Activated T-cell treated with anti-CD3 and anti-CD28 coated beads, Interleukin-2, amount 50 U/mL, for 72 hours (primary cell): ENCODE measurements around the gene ZNF516. TPM values are rescaled to one million over a fixed set of nuclear protein-coding genes. Genes with fewer than 3 reads are reported as not detected.

ENCODE experiments used
- ATAC-seq, 2 donors: fragments of 150-1000 bp; cut with Tn5 transposase; replicated peaks in 1 of 2; 2 replicates each; pipeline ENCODE4 v1.10.0; 2021; ENCODE audit warnings: moderate library complexity in 2 of 2, mild to moderate bottlenecking in 1 of 2
- DNase-seq, 2 donors: peaks; one replicate each; pipeline ENCODE4 v3.0.0; 2021 to 2022; ENCODE audit warnings: mixed read lengths in 1 of 2
- H3K27ac Mint-ChIP-seq: one replicate; pipeline ENCODE4 v1.8.0; 2022; ENCODE audit warnings: mild to moderate bottlenecking, moderate library complexity, mixed read lengths
- H3K27me3 Mint-ChIP-seq: one replicate; pipeline ENCODE4 v1.8.0; 2022; ENCODE audit warnings: low read depth, mixed read lengths
- H3K36me3 Mint-ChIP-seq, 2 donors: one replicate each; pipeline ENCODE4 v1.8.0; 2022; ENCODE audit warnings: mixed read lengths in 2 of 2, mild to moderate bottlenecking in 1 of 2; ENCODE audit not compliant: insufficient read depth in 2 of 2
- H3K4me1 Mint-ChIP-seq: one replicate; pipeline ENCODE4 v1.8.0; 2022; ENCODE audit warnings: low read depth, mixed read lengths
- H3K4me3 Mint-ChIP-seq, 2 donors: one replicate each; pipeline ENCODE4 v1.8.0; 2022; ENCODE audit warnings: mild to moderate bottlenecking in 2 of 2, mixed read lengths in 2 of 2, moderate library complexity in 2 of 2
- H3K9me3 Mint-ChIP-seq, 2 donors: one replicate each; pipeline ENCODE4 v1.8.0; 2022; ENCODE audit warnings: mixed read lengths in 2 of 2
- total RNA-seq, 2 donors: library from RNA; stranded (reverse); gene quantifications; one replicate each; pipeline ENCODE4 v1.2.3, GENCODE V29; 2022

The ZNF516 gene
- total RNA-seq, 2 donors from 2014 or later = 13.2 to 13.9 TPM

DNA sequence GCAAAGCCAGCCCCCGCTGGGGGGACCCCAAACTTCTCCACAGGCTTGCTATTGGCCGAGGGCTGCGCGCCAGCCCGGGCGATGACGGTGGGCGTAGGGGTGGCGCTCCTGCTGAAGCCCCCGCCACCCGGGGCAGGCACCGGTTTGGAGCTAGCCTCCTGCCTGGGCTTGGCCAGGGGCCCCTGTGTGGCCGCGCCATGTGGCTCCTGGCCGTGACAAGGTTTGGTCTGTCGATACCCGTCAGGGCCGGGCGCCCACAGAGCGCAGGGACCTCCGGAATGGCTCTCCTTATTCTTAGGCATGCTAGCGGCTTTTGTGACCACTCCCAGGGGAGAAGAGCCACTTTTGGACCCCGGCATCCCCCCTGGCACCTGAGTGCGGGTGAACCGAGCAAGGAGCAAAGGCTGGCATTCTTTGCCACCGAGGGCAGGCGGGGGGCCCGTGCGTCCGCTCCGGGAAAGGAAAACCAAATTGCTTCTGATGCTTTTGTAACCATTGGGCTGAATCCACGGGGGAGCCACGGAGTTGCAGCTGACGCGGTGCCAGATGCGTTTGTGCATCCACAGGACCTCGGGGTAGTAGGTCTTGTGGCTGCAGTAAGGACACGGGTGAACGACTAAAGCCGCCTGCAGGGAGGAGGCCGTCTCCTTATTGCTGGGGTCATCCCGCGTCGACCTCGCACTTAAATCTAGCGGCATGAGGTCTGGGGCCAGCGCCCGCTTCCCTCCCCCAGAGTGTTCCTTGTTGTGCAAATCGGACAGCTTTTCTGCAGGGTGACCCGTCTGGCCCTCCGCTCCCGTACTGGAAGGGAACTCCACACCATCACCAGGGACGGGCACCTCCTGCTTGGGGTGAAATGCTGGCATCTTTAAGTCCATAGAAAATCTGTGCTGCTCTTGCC, 115.6 kb downstream of the ZNF516 start:
- H3K27ac Mint-ChIP-seq = no peak overlapping the region
- H3K36me3 Mint-ChIP-seq = peaks cover 2 to 7% of the 10 kb centered on the region in 2 donors
- peaks cover 2 to 6% of the 10 kb centered on the region in 2 donors for H3K9me3 Mint-ChIP-seq
- no peaks in the 10 kb centered on the region for H3K27me3 Mint-ChIP-seq
- ATAC-seq = no peak
- H3K4me1 Mint-ChIP-seq = peaks cover 34% of the 10 kb centered on the region
- DNase-seq = no peak
- H3K4me3 Mint-ChIP-seq = no peak overlapping the region

DNA sequence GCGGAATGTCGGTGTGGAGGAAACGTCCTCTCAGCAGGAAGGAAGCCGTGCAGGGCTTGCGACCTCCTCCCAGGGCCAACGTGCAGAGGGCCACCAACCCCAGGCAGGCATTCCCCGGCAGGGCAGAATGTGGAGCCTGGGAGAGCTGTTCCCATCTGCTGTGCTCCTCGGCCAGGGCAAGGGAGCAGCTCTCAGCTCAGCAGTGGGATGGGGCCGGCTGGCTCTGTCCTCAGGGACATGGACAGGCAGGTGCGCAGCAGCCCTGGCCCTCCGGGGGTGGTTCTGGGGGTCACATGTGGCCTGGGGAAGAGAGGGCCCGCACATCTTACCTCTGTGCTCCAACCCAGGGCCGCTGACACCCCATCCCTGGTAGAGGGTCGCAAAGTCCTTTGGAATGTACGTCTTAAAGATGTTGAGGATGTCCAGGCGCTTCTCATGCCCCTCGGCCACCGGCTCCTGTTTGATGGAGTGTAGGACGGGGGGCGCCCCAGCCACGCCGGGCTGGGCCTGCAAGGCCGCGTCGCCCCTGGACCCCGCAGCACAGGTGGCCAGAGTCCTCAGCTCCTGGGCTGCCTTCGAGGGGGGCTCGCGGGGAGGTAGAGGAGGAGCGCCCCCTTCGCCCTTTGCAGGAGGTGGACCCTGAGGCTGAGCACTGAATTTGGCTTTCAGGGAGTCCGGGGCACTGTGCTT, 116.4 kb downstream of the ZNF516 start:
- H3K4me1 Mint-ChIP-seq = peaks cover 40% of the 10 kb centered on the region
- no peak overlapping the region for H3K27ac Mint-ChIP-seq
- ATAC-seq (no peak), DNase-seq (no peak)
- H3K9me3 Mint-ChIP-seq = peaks cover 2 to 6% of the 10 kb centered on the region in 2 donors
- H3K27me3 Mint-ChIP-seq = no peaks in the 10 kb centered on the region
- H3K4me3 Mint-ChIP-seq = no peak overlapping the region
- peaks cover 2 to 9% of the 10 kb centered on the region in 2 donors for H3K36me3 Mint-ChIP-seq

DNA sequence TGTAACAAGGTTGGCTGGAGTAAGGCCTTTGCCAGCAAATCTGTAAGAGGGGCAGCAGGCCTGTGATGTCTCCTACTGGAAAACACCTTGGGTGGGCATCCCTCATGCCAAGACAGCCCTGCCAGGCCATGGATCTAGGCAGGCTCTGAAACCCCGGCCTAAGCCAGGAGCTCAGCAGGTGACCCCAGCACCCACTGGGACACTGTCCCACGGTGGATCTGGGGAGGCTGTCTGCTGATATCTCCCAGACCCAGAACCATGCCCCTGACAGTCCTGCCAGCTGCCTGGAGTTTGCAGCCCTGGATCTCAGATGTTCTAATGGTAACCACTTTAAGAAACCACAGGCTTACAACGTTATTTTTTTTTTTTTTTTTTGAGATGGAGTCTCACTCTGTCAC, 117.7 kb downstream of the ZNF516 start:
- H3K4me1 Mint-ChIP-seq = peaks cover 51% of the 10 kb centered on the region

DNA sequence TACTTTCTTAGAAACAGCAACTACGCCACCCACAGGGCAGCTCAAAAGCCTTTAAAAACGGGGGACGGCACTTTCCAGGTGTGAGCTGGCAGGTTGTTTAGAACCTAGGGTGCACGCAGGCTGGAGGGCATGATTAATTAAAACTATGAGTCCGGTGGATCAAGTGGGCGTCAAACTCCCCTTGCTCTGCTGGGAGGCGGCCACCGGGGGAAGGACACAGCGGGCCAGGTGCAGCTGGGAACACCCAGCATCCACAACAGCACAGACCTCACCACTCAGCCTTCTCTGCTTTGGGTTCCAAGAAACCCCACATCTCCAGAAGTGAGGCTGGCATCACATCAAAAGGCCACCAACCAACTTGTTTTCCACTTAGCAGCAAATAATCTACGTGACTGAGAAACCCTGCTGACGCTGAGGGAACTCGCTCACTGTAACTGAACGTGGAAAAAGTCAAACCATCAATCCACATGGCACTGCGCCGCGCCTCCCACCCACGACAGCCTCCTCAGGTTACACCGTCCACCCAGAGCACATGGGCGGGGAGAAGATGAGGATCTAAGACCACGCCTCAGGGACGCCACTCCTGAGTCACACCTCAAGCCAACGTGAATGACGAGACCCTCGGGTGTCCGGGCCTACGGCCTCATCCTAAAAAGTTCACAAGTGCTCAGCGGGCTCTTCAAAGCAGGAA, 118.2 kb downstream of the ZNF516 start:
- Mint-ChIP-seq H3K27ac (peak overlapping the region; percentile 79), H3K4me3 (peak overlapping the region; percentile 45 to 52), H3K4me1 (peaks cover 51% of the 10 kb centered on the region), H3K27me3 (peaks cover 11% of the 10 kb centered on the region), H3K36me3 (peaks cover 2 to 11% of the 10 kb centered on the region in 2 donors), H3K9me3 (peaks cover 2 to 6% of the 10 kb centered on the region in 2 donors)
- peak; percentile 59 to 66 for ATAC-seq
- DNase-seq = peak; percentile 58 to 74

More for the DNA sequence above, 117.7 kb downstream of the ZNF516 start:
- peak overlapping the region in 1 of 2 donors; percentile 45 for H3K4me3 Mint-ChIP-seq
- DNase-seq (no peak), ATAC-seq (no peak)
- H3K27ac Mint-ChIP-seq = no peak overlapping the region
- peaks cover 2 to 11% of the 10 kb centered on the region in 2 donors for H3K36me3 Mint-ChIP-seq
- H3K27me3 Mint-ChIP-seq = peaks cover 11% of the 10 kb centered on the region
- peaks cover 2 to 6% of the 10 kb centered on the region in 2 donors for H3K9me3 Mint-ChIP-seq

DNA sequence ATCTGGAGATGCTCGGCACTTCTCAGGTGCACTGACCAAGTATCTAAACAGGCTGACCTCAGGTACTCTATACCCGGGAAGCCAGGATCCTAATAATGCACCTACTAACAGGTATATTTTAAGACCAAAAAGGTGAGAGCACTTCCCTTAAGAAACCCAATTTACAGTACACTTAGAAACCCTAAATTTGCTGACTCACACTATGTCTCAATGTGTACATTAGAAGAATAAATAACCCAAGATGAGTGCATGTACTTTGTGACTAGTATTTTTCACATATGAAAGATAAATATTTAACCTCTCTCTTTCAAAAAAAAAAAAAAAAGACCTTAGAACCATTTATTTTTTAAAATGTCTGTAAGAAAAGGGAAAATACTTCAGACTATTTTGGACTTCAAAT, 118.8 kb downstream of the ZNF516 start:
- Mint-ChIP-seq H3K27ac (peak overlapping the region; percentile 79), H3K4me1 (peaks cover 51% of the 10 kb centered on the region), H3K9me3 (peaks cover 2 to 6% of the 10 kb centered on the region in 2 donors), H3K27me3 (peaks cover 11% of the 10 kb centered on the region), H3K36me3 (peaks cover 2 to 11% of the 10 kb centered on the region in 2 donors), H3K4me3 (peak overlapping the region; percentile 61 to 66)
- ATAC-seq = no peak
- no peak for DNase-seq

DNA sequence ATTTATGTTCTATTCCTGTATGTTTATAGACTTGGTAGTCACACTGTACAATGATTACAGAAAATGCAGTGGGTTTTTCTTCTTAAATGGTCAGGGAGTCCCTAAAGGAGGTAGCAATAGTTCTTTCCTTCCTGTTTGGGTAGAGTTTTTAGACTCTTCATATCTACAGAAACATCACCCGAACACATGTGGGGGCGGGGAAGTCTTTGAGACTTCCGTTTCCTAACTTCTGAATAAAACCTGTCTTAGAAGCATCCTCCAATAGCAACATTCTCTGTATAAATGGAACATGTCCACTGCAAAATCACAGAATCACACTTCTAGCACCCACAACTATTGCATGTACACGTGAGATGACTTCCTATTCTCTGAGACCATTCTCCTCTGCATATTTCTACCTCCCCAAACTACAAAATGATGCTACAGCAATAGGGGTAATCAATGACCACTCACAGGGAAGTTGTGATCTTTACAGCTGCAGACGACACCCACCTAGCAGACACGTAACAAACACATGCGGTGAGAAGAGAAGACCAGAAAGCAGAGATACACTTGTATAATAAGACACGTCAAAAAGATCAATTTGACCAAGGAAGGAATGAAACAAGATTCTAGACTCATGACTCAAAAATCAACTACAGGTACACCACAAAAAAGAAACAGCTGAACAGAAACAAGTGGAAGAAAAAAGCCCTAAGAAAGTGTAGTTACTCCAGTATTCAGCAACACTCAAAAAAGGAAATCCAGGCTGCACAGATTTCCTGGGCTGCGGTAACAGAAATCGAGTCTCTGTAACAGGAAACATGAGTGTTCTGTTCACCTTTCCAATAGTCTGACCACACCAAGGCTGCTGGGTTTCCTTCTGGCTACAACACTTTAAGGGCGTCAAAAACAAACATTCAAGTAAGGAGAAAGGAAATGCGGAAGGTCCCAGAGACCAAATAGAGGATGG, 120.4 kb downstream of the ZNF516 start:
- Mint-ChIP-seq H3K4me1 (peaks cover 51% of the 10 kb centered on the region), H3K27me3 (peaks cover 11% of the 10 kb centered on the region), H3K27ac (peak overlapping the region; percentile 48), H3K36me3 (peaks cover 2 to 9% of the 10 kb centered on the region in 2 donors), H3K9me3 (peaks cover 2 to 6% of the 10 kb centered on the region in 2 donors), H3K4me3 (peak overlapping the region; percentile 61 to 66)
- DNase-seq = peak; percentile 63 to 74
- peak; percentile 78 to 79 for ATAC-seq

DNA sequence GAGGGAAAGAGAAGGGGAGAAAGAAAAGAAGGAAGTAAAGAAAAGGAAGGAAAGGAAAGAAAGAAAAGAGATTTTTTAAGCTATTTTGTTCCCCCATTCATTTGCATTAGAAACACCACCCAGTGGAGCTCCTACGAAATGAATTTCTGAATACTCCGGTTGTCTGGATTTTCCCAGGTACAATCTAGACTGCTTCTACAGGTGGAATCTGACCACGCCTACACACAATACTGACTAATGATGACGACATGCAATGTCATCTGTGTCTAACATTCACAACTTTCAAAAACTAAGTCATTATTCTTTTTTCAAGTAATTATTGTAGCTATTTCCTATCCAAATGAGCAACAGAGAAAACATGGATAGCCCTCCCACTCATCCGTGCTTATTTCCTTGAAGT, 121.7 kb downstream of the ZNF516 start:
- Mint-ChIP-seq H3K36me3 (peaks cover 2 to 9% of the 10 kb centered on the region in 2 donors), H3K27ac (no peak overlapping the region), H3K27me3 (peaks cover 11% of the 10 kb centered on the region), H3K9me3 (peaks cover 2 to 6% of the 10 kb centered on the region in 2 donors), H3K4me1 (peaks cover 51% of the 10 kb centered on the region), H3K4me3 (peak overlapping the region; percentile 46 to 61)
- DNase-seq = no peak
- no peak for ATAC-seq

DNA sequence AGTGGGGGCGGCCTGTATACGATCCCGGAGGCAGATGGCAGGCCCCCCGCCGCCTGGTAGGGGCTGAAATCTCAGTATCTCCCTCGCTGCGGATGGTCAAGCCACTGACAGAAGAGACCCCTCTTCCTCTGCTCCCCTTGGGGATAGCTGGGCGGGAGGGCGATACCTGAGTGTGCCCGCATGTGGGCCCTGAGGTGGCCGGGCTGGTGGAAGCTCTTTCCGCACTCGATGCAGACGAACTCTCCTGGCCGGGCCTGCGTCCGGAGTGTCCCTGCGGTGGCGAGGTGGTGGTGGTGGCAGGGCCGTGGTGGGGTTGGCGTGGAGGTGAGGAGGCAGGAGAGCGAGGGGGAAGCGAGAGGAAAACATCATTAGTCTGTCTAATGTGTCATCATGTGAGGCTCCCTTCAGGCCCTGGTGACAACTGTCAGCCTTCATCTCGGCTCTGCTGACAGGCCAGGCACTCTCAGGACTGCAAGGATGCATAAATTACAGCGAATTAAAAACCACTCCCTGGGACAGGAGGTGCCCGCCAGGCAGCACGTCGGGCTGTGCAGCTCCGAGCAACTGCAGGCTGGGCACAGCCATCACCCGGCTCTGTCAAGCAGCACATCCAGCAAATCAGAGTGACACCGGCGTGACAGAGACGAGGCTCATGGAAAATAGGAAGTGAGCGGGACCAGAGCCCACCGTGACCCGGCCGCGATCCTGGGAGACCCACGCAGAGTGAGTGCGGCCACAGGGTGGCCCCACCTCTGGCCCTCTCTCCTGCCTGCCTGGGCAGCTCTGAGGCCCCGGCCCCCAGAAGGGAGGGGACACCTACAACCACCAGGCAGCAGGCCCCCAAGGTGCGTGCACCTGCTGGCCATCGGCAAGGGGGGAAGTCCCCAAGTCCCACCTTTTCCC, 123.5 kb downstream of the ZNF516 start:
- Mint-ChIP-seq H3K4me3 (no peak overlapping the region), H3K9me3 (peaks cover 2 to 6% of the 10 kb centered on the region in 2 donors), H3K27me3 (peaks cover 11% of the 10 kb centered on the region), H3K4me1 (peaks cover 48% of the 10 kb centered on the region), H3K36me3 (peaks cover 2 to 9% of the 10 kb centered on the region in 2 donors), H3K27ac (no peak overlapping the region)
- ATAC-seq (no peak), DNase-seq (no peak)

DNA sequence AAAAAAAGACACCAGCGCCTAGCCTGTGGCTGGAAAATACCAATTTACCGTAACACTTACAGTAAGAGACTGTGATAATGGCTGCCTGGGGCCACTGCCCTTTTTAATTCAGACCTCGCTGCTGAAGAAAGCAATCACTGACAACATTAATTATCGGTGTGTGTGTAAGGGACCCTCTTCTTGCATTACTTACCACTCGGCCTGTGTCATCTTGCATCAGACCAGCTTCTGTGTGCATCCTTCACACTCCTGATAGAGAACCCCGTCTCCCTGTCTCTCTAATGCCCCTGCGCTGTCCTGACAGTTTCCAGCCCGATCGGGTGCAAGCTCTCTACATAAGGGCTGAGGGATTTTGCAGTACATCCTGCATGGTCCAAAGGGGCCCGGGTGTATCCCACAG, 124.4 kb downstream of the ZNF516 start:
- DNase-seq (no peak), ATAC-seq (no peak)
- peaks cover 11% of the 10 kb centered on the region for H3K27me3 Mint-ChIP-seq
- peaks cover 2 to 9% of the 10 kb centered on the region in 2 donors for H3K36me3 Mint-ChIP-seq
- H3K27ac Mint-ChIP-seq = no peak overlapping the region
- H3K4me3 Mint-ChIP-seq = no peak overlapping the region
- H3K9me3 Mint-ChIP-seq = peaks cover 2 to 6% of the 10 kb centered on the region in 2 donors
- peaks cover 42% of the 10 kb centered on the region for H3K4me1 Mint-ChIP-seq

DNA sequence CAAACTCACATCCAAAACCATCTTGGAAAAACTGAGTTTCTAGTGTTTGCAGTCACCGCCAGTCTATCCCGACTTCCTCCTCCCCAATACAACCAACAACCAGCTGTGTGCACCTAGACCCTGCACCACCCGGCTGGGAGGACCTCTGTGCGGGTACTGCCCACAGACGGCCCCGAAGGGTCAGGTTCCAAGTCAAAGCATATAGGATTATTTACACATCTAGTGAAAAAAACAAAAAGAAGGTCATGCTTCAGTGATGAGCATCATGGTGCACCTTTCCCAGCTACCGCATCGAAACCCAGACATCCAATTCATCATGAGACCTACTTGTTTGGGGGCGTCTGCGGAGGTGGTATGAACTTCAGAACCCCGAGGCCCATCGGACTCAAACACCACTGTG, 124.8 kb downstream of the ZNF516 start:
- Mint-ChIP-seq H3K4me1 (peaks cover 41% of the 10 kb centered on the region), H3K27ac (no peak overlapping the region), H3K4me3 (no peak overlapping the region), H3K27me3 (peaks cover 11% of the 10 kb centered on the region), H3K36me3 (peaks cover 2 to 7% of the 10 kb centered on the region in 2 donors), H3K9me3 (peaks cover 2 to 5% of the 10 kb centered on the region in 2 donors)
- DNase-seq (no peak), ATAC-seq (no peak)

DNA sequence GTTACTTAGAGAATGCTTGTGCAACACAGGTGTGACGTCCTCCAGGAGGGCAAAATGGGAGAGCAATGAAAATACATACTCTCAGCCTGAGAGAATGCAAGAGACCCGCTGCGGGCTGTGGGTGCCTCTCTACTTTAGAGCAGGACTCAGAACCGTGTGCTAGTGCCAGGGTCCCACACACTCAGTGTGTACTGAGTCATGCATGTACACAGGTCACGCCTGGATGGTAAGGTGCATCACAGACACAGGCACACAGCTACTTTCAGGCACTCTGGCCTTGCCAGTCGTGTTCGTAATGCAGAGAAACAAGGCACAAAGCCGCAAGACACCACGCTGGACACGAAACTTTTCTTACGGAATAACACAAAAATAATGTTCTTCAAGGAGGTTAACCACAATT, 125.3 kb downstream of the ZNF516 start:
- ATAC-seq (no peak), DNase-seq (no peak)
- peaks cover 11% of the 10 kb centered on the region for H3K27me3 Mint-ChIP-seq
- peaks cover 0 to under 1% of the 10 kb centered on the region in 2 donors for H3K9me3 Mint-ChIP-seq
- H3K4me3 Mint-ChIP-seq = no peak overlapping the region
- H3K36me3 Mint-ChIP-seq = peaks cover 0 to 4% of the 10 kb centered on the region in 2 donors
- no peak overlapping the region for H3K27ac Mint-ChIP-seq
- H3K4me1 Mint-ChIP-seq = peaks cover 37% of the 10 kb centered on the region
